Activated CD8-positive, alpha-beta T cell treated with anti-CD3 and anti-CD28 coated beads, Interleukin-2, amount 10 ng/mL, durations not matched to agents 7 days and 5 days (primary cell): ENCODE results near the gene NCKAP1. TPM values are rescaled to one million over a fixed set of nuclear protein-coding genes. Genes with fewer than 3 reads are reported as not detected.
"Not testable (repeated sequence)": the region's sequence is repeated elsewhere in the genome, so short reads cannot be mapped to it uniquely, and the experiment has no call there.

ENCODE experiments used
- ATAC-seq: fragments of 150-1000 bp; cut with Tn5 transposase; one replicate; pipeline ENCODE4 v1.10.0; 2021; ENCODE audit warnings: moderate library complexity
- CTCF ChIA-PET: fragments of 350-600 bp; sonication (Branson Sonifier 250); formaldehyde crosslinking; loops from one replicate; lab custom pipeline; 2021; ENCODE audit warnings: antibody characterized with exemption; lab: Charles Lee
- POLR2A ChIA-PET: fragments of 350-600 bp; sonication (Branson Sonifier 250); formaldehyde crosslinking; loops from one replicate; lab custom pipeline; 2021; ENCODE audit warnings: antibody characterized with exemption; lab: Charles Lee
- DNase-seq: peaks from one replicate; pipeline ENCODE4 v3.0.0-alpha.2; 2020
- H3K27ac Mint-ChIP-seq: one replicate; pipeline ENCODE4 v1.8.0; 2021; ENCODE audit warnings: mild to moderate bottlenecking, mixed read lengths
- H3K27me3 Mint-ChIP-seq: one replicate; pipeline ENCODE4 v1.8.0; 2021; ENCODE audit warnings: low read depth, mixed read lengths
- H3K36me3 Mint-ChIP-seq: one replicate; pipeline ENCODE4 v1.8.0; 2021; ENCODE audit warnings: low read depth, mixed read lengths
- H3K4me1 Mint-ChIP-seq: one replicate; pipeline ENCODE4 v1.8.0; 2021; ENCODE audit warnings: low read depth, mixed read lengths
- H3K4me3 Mint-ChIP-seq: one replicate; pipeline ENCODE4 v1.8.0; 2021; ENCODE audit warnings: mild to moderate bottlenecking, mixed read lengths
- H3K9me3 Mint-ChIP-seq: one replicate; pipeline ENCODE4 v1.8.0; 2022; ENCODE audit warnings: mixed read lengths; ENCODE audit not compliant: insufficient read depth
- total RNA-seq, 2 experiments: library from RNA; stranded (reverse); gene quantifications; one replicate each; pipeline ENCODE4 v1.2.3, GENCODE V29; 2021

Gene NCKAP1
- total RNA-seq, 2 experiments from 2014 or later, result 0.50 to 0.52 TPM

DNA sequence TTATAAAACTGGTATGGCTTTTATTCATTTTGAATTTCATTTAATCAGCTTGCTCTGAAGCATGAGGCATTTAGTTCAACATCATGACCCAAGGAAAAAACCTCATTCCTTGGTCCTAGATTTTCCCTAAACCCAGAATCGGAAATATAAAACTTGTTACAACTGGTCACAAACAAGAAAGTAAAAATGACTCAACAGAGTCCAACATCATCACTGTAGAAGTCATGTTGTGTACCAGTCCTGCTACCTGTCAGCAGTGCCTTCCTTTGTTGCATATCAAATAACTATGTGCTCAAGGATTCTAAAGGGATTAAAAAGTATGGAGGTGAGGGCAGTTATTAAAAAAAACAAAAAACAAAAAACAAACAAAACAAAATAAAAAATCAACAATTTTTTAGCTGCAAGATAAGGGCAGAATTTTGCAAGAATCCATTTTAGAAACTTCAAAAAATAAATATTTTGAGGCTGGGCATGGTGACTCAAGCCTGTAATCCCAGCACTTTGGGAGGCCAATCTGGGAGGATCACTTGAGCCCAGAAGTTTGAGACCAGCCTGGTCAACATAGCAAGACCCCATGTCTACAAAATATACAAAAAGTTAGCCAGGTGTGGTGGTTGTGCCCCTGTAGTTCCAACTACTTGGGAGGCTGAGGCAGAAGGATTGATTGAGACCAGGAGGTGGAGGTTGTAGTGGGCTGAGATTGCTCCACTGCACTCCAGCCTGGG lies 18.4 kb downstream of the NCKAP1 start:
- H3K4me1 Mint-ChIP-seq, result no peaks in the 10 kb centered on the region
- ChIA-PET POLR2A (no interaction called here), CTCF (no interaction called here)
- DNase-seq (no peak), ATAC-seq (no peak)
- H3K27me3 Mint-ChIP-seq, result peaks cover 23% of the 10 kb centered on the region
- no peaks in the 10 kb centered on the region for H3K9me3 Mint-ChIP-seq
- no peak overlapping the region for H3K27ac Mint-ChIP-seq
- H3K4me3 Mint-ChIP-seq, result no peak overlapping the region
- H3K36me3 Mint-ChIP-seq, result no peaks in the 10 kb centered on the region

DNA sequence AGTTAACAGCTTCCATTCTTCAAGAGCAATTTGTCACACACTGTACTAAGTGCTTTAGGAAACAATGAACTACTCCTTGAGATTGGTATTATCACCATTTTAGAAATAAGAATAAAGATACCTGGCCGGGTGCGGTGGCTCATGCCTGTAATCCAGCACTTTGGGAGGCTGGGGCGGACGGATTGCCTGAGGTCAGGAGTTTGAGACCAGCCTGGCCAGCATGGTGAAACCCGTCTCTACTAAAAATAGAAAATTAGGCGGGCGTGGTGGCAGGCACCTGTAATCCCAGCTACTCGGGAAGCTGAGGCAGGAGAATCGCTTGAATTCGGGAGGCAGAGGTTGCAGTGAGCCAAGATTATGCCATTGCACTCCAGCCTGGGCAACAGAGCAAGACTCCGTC lies 20.4 kb downstream of the NCKAP1 start:
- H3K4me3 Mint-ChIP-seq, H3K36me3 Mint-ChIP-seq, DNase-seq, H3K27ac Mint-ChIP-seq, POLR2A ChIA-PET, H3K4me1 Mint-ChIP-seq, H3K9me3 Mint-ChIP-seq, ATAC-seq: not testable (repeated sequence)
- CTCF ChIA-PET, result interaction anchor here (1.6 kb wide), 1 partner anchor 8 kb away, joined by 5 read pairs; no protein-coding TSS in a partner anchor
- H3K27me3 Mint-ChIP-seq, result peaks cover 33% of the 10 kb centered on the region

- no peaks in the 10 kb centered on the region for H3K9me3 Mint-ChIP-seq
- ChIA-PET POLR2A (no interaction called here), CTCF (no interaction called here)
- H3K4me3 Mint-ChIP-seq, result no peak overlapping the region
- H3K27ac Mint-ChIP-seq, result no peak overlapping the region
- H3K27me3 Mint-ChIP-seq, result peaks cover 34% of the 10 kb centered on the region
- DNase-seq (no peak), ATAC-seq (no peak)
- H3K36me3 Mint-ChIP-seq, result no peaks in the 10 kb centered on the region
- no peaks in the 10 kb centered on the region for H3K4me1 Mint-ChIP-seq
These were observed 24.3 kb downstream of the NCKAP1 start for GRCh38 chr2:183014005-183014404.

- H3K9me3 Mint-ChIP-seq, result no peaks in the 10 kb centered on the region
- no peak for DNase-seq
- H3K27ac Mint-ChIP-seq, result no peak overlapping the region
- ATAC-seq, result no peak
- ChIA-PET CTCF (no interaction called here), POLR2A (no interaction called here)
- H3K36me3 Mint-ChIP-seq, result no peaks in the 10 kb centered on the region
- H3K4me3 Mint-ChIP-seq, result no peak overlapping the region
- H3K4me1 Mint-ChIP-seq, result no peaks in the 10 kb centered on the region
- peaks cover 34% of the 10 kb centered on the region for H3K27me3 Mint-ChIP-seq
These were observed 26.5 kb downstream of the NCKAP1 start for GRCh38 chr2:183011743-183012142.

DNA sequence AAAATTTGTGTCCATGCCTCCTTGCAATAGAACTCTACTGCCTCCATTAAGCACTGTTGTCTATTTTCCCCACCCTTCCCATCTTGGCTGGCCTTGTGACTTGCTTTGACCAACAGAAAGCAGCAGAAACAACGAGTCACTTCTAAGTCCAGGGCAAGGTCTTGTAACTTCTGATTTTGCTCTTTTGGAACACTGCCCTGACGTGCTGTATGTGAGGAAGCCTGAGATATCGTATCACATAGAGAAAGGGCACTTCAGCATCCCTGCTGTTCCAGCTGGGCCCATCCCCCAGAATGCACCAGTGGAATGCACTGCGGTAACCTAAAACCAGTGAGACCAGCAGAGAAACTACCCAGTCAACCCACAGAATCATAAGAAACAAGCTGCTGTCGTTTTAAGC lies 28.1 kb downstream of the NCKAP1 start:
- ChIA-PET CTCF (interaction anchor here (0.6 kb wide), 1 partner anchor 1269 kb away, joined by 4 read pairs; no protein-coding TSS in a partner anchor), POLR2A (no interaction called here)
- no peak for ATAC-seq
- no peaks in the 10 kb centered on the region for H3K9me3 Mint-ChIP-seq
- H3K4me1 Mint-ChIP-seq, result no peaks in the 10 kb centered on the region
- DNase-seq, result no peak
- no peak overlapping the region for H3K4me3 Mint-ChIP-seq
- H3K27ac Mint-ChIP-seq, result no peak overlapping the region
- no peaks in the 10 kb centered on the region for H3K36me3 Mint-ChIP-seq
- H3K27me3 Mint-ChIP-seq, result peaks cover 30% of the 10 kb centered on the region

- H3K4me1 Mint-ChIP-seq, result no peaks in the 10 kb centered on the region
- CTCF ChIA-PET, result no interaction called here
- H3K27me3 Mint-ChIP-seq, result peaks cover 27% of the 10 kb centered on the region
- POLR2A ChIA-PET, result no interaction called here
- no peaks in the 10 kb centered on the region for H3K36me3 Mint-ChIP-seq
- no peak for ATAC-seq
- H3K4me3 Mint-ChIP-seq, result no peak overlapping the region
- H3K9me3 Mint-ChIP-seq, result no peaks in the 10 kb centered on the region
- no peak for DNase-seq
- H3K27ac Mint-ChIP-seq, result no peak overlapping the region
These were observed 28.9 kb downstream of the NCKAP1 start for GRCh38 chr2:183009249-183009899.

DNA sequence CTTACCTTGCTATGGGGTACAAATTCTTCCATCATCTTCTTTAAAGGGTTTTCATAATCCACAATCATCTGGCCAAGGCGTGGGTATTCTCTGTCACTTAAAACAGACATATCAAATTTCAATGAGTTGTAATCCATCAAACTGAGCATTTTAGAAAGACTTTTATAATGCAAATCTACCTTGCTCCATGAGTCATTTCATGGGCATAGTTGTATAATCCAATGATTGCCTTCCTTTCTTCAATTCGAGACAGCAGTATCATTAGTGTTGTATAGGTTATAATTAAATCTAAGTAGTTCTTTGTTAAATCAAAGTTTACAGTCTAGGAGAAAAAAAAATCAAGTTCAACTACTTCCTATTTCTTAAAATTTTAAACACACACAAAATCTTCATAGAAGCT lies 36.3 kb downstream of the NCKAP1 start:
- Mint-ChIP-seq H3K27me3 (peaks cover 8% of the 10 kb centered on the region), H3K4me1 (no peaks in the 10 kb centered on the region), H3K36me3 (no peaks in the 10 kb centered on the region), H3K4me3 (no peak overlapping the region), H3K27ac (no peak overlapping the region), H3K9me3 (no peaks in the 10 kb centered on the region)
- no peak for ATAC-seq
- CTCF ChIA-PET, result no interaction called here
- POLR2A ChIA-PET, result no interaction called here
- no peak for DNase-seq

GRCh38 chr2:183000846-183001245 lies 37.4 kb downstream of the NCKAP1 start:
- no peak overlapping the region for H3K27ac Mint-ChIP-seq
- DNase-seq (no peak), ATAC-seq (no peak)
- H3K9me3 Mint-ChIP-seq, result no peaks in the 10 kb centered on the region
- no peak overlapping the region for H3K4me3 Mint-ChIP-seq
- CTCF ChIA-PET, result no interaction called here
- POLR2A ChIA-PET, result no interaction called here
- no peaks in the 10 kb centered on the region for H3K4me1 Mint-ChIP-seq
- H3K27me3 Mint-ChIP-seq, result peaks cover 7% of the 10 kb centered on the region
- no peaks in the 10 kb centered on the region for H3K36me3 Mint-ChIP-seq

DNA sequence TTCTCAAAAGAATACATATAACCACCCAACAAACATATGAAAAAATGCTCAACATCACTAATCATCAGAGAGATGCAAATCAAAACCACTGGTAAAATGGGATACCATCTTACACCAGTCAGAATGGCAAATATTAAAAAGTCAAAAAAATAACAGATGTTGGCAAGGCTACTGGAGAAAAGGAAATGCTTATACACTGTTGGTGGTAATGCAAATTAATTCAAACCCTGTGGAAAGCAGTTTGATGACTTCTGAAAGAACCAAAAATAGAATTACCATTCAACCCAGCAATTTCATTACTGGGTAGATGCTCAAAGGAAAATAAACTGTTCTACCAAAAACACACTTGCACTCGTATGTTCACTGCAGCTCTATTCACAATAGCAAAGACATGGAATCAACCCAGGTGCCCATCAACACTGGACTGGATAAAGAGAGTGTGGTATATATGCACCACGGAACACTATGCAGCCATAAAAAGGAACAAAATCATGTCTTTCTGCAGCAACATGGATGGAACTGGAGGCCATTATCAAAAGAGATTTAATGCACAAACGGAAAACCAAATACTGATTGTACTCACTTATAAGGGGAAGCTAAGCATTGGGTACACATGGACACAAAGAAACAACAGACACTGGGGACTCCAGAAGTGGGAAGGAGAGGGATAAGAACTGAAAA lies 38.8 kb downstream of the NCKAP1 start:
- POLR2A ChIA-PET, result no interaction called here
- ATAC-seq, result no peak
- no peaks in the 10 kb centered on the region for H3K36me3 Mint-ChIP-seq
- CTCF ChIA-PET, result no interaction called here
- H3K27ac Mint-ChIP-seq, result no peak overlapping the region
- no peak overlapping the region for H3K4me3 Mint-ChIP-seq
- H3K4me1 Mint-ChIP-seq, result no peaks in the 10 kb centered on the region
- H3K27me3 Mint-ChIP-seq, result peaks cover 2% of the 10 kb centered on the region
- H3K9me3 Mint-ChIP-seq, result no peaks in the 10 kb centered on the region
- no peak for DNase-seq

- CTCF ChIA-PET, result no interaction called here
- ATAC-seq (no peak), DNase-seq (no peak)
- Mint-ChIP-seq H3K27ac (no peak overlapping the region), H3K9me3 (no peaks in the 10 kb centered on the region), H3K4me3 (no peak overlapping the region), H3K36me3 (no peaks in the 10 kb centered on the region), H3K4me1 (no peaks in the 10 kb centered on the region), H3K27me3 (peaks cover 2% of the 10 kb centered on the region)
- POLR2A ChIA-PET, result no interaction called here
These were observed 43.9 kb downstream of the NCKAP1 start for GRCh38 chr2:182994228-182994912.

DNA sequence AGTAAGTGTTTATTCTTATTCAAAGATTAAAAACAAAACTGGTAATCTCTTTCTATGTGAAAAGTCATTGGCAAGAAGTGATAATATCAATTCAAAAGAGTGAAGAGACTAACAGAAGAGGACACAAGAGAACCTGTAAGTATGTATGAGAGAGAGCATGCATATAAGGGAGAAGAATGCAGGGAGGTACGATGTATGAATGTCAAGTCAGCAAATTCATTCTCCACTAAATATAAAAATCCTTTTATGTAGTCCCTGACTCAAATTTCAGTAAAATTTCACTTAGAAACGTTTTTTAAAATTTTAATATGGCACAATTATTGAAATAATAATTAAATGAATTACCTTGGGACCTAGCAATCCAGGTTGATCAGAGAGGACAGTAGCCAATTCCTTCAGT lies 55.3 kb downstream of the NCKAP1 start:
- Mint-ChIP-seq H3K36me3 (no peaks in the 10 kb centered on the region), H3K27ac (no peak overlapping the region), H3K9me3 (no peaks in the 10 kb centered on the region), H3K27me3 (no peaks in the 10 kb centered on the region), H3K4me3 (no peak overlapping the region), H3K4me1 (no peaks in the 10 kb centered on the region)
- ChIA-PET CTCF (no interaction called here), POLR2A (no interaction called here)
- DNase-seq, result no peak
- ATAC-seq, result no peak

GRCh38 chr2:182981475-182981874 lies 56.8 kb downstream of the NCKAP1 start:
- H3K27me3 Mint-ChIP-seq, H3K36me3 Mint-ChIP-seq, ATAC-seq, POLR2A ChIA-PET, H3K9me3 Mint-ChIP-seq, DNase-seq, H3K27ac Mint-ChIP-seq, H3K4me3 Mint-ChIP-seq, H3K4me1 Mint-ChIP-seq: not testable (repeated sequence)
- CTCF ChIA-PET, result interaction anchor here (0.8 to 3.1 kb wide), 4 partner anchors 138 to 795 kb away, joined by 3 to 36 read pairs (median 8); no protein-coding TSS in a partner anchor
